Right lobe of liver (tissue), 4 donors: ENCODE results near the gene BCL2L14.

ENCODE experiments used
- POLR2A ChIP-seq: fragments of 450-650 bp; IDR thresholded peaks from one replicate; pipeline ENCODE4 v1.6.1; 2017; ENCODE audit warnings: antibody characterized with exemption, mild to moderate bottlenecking
- TF ChIP-seq, protein P1 (sequence below), 4 donors: fragments of 200-600 bp in 3 of 4; fragments of 450-650 bp in 1 of 4; IDR thresholded peaks; one replicate each; pipeline versions ENCODE4 v1.5.1 to v1.8.0; 2016 to 2022; ENCODE audit warnings: antibody characterized with exemption in 4 of 4, mild to moderate bottlenecking in 2 of 4
- donor health status: DM: no; HTN: no; CAD: no.
- donor health status: DM: no; HTN: no; CAD: no.
- donor health status: DM: no; HTN: yes; CAD: no.

- no peak for TF ChIP-seq POLR2A
- TF ChIP-seq, protein P1, sequence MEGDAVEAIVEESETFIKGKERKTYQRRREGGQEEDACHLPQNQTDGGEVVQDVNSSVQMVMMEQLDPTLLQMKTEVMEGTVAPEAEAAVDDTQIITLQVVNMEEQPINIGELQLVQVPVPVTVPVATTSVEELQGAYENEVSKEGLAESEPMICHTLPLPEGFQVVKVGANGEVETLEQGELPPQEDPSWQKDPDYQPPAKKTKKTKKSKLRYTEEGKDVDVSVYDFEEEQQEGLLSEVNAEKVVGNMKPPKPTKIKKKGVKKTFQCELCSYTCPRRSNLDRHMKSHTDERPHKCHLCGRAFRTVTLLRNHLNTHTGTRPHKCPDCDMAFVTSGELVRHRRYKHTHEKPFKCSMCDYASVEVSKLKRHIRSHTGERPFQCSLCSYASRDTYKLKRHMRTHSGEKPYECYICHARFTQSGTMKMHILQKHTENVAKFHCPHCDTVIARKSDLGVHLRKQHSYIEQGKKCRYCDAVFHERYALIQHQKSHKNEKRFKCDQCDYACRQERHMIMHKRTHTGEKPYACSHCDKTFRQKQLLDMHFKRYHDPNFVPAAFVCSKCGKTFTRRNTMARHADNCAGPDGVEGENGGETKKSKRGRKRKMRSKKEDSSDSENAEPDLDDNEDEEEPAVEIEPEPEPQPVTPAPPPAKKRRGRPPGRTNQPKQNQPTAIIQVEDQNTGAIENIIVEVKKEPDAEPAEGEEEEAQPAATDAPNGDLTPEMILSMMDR (IDR thresholded peaks at IDR 0.05): no peak
Measured at GRCh38 chr12:12069821-12070548, 754 bp upstream of the BCL2L14 start.
